ENCODE measurements around the gene COL18A1. TPM values are rescaled to one million over a fixed set of nuclear protein-coding genes. Genes with fewer than 3 reads are reported as not detected.

The COL18A1 gene
- total and polyA plus RNA-seq, 9 of the 15 experiments (the other 6 are each of a cell fraction or from before 2014, with no cell fraction given): 0.14 to 16.4 (median 2.0) TPM

- TF ChIP-seq HMGXB4 (CRISPR knock-in tag; IDR thresholded peaks at IDR 0.05): 0 out of 2 replicates have a peak, but pooled peaks have one; percentile 48
- no peak for TF ChIP-seq TCF7L2 (IDR thresholded peaks at IDR 0.05; ENCODE audit: low read depth, low read length)
- TF ChIP-seq BHLHE40 (IDR thresholded peaks at IDR 0.05; ENCODE audit: low read length): peak; percentile 72
- TF ChIP-seq RBFOX2 (IDR thresholded peaks at IDR 0.05; ENCODE audit: low read depth, low read length): peak; percentile 59
- TF ChIP-seq MAZ (CRISPR knock-in tag; conservative IDR thresholded peaks at IDR 0.05 in 1 of 2, IDR thresholded peaks at IDR 0.05 in 1 of 2): peak; percentile 72 to 76; a peak in 3 of 4 replicates
- no peak for TF ChIP-seq ZKSCAN1 (IDR thresholded peaks at IDR 0.05; ENCODE audit: low read depth, low read length)
- TF ChIP-seq KDM1A (IDR thresholded peaks at IDR 0.05): no peak
- TF ChIP-seq U2AF2 (optimal IDR thresholded peaks at IDR 0.05; ENCODE audit: low read depth, low read length): no peak
- peak in 1 of 2 experiments; percentile 66; a peak in 2 of 4 replicates for TF ChIP-seq SRF (CRISPR knock-in tag; IDR thresholded peaks at IDR 0.05)
- peak; percentile 92 for TF ChIP-seq CXXC5 (CRISPR knock-in tag; IDR thresholded peaks at IDR 0.05)
- TF ChIP-seq RBM22 (IDR thresholded peaks at IDR 0.05; ENCODE audit: low read depth, low read length, poor library complexity, severe bottlenecking): no peak
- TF ChIP-seq ZBTB40 (IDR thresholded peaks at IDR 0.05): peak; percentile 41; the same call in 1 of the 2 replicates
- TF ChIP-seq ZBTB40 (CRISPR knock-in tag; IDR thresholded peaks at IDR 0.05): peak; percentile 60; the same call in 1 of the 2 replicates
- peak; percentile 35 to 49; a peak in 3 of 4 replicates for TF ChIP-seq NRF1 (conservative IDR thresholded peaks at IDR 0.05 in 1 of 2, IDR thresholded peaks at IDR 0.05 in 1 of 2)
- no peak; the same call in 1 of the 2 replicates for TF ChIP-seq ETS1 (conservative IDR thresholded peaks at IDR 0.05; ENCODE audit: control insufficient read depth, low read depth, low read length)
Observed at GRCh38 chr21:45439161-45439872, 34.4 kb downstream of the COL18A1 start (continued).
